Stimulated activated CD4-positive, alpha-beta T cell treated with anti-CD3 and anti-CD28 coated beads, Interleukin-1b, Interleukin-23, amount 100 ng/mL, for 24 hours (primary cell): ENCODE data around the gene SEC24A.
"Not testable (repeated sequence)": the region's sequence is repeated elsewhere in the genome, so short reads cannot be mapped to it uniquely, and the experiment has no call there.

Experiments
- DNase-seq, 4 experiments: peaks; one replicate each; pipeline ENCODE4 v3.0.0-alpha.2; 2020; ENCODE audit warnings: low read depth in 4 of 4, low spot score in 1 of 4

SEC24A gene

DNA sequence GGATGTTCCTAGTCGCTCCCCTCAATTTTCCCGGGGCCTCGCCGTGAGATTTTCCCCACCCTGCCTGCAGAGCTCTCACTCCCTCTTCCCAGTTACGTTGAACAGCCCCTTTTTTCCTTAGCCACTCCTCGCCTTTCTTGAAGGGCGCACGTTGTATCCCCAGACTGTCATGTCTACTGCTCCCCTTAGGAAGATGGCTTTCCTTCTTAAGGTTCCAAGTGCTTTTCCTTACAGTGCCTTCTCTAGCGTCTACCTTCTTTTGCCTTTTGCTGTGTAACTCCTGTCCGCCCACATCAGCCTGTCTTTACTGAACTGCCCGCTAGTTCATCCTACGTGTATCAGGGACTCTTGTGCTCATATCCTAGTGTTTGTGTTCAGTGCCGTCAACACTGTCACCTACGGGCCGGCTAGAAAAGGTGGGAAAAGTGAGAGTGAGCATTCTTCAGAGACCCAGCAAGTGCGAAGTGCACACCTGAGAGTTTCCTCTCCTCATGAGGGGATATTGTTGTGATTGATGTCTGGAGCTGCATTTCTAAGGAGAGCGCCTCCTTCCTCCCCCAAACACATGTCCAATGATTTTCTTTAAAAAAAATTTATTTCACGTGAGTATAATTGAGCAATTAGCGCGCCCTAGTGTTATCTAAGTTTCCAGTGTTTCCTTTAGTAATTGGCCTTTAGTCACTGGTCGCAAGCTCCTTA, 90.5 kb downstream of the SEC24A start:
- DNase-seq: peak in 1 of 4 experiments; percentile 14

- DNase-seq: no peak
These were observed 92.5 kb downstream of the SEC24A start for GRCh38 chr5:134741052-134741451.

GRCh38 chr5:134742134-134742533, 93.5 kb downstream of the SEC24A start:
- DNase-seq: no peak

DNA sequence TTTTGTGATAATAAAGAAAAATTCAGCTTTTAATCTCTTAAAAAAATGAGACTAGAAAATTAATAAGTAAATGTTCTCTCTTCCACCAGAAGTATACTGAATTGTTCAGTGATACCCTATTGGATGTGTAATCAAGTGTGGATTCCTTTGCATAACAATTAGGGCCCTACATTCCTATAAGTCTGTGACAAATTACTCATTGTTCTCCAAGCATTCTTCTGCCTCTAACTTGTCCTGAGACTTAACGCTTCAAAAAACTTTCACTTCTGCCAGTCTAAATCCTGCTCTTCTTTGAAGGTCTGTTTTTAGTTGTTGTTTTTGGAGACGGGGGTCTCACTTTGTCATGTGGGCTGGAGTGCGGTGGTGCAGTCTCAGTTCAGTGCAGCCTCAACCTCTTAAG, 100.8 kb downstream of the SEC24A start:
- DNase-seq: no peak

DNA sequence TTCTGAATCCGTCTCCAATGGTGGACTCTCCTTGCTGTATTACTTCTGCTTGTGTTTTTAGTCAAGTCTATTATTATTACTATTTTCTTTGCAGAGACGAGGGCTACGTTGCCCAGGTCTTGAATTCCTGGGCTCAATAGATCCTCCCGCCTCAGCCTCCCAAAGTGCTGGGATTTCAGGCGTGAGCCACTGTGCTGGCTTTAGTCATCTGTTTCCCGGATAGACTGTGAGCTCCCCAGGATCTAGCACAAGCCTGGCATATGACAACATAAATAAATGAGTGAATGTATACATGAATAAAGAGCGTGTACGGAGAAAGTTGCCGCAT, 109.6 kb downstream of the SEC24A start:
- no peak for DNase-seq

DNA sequence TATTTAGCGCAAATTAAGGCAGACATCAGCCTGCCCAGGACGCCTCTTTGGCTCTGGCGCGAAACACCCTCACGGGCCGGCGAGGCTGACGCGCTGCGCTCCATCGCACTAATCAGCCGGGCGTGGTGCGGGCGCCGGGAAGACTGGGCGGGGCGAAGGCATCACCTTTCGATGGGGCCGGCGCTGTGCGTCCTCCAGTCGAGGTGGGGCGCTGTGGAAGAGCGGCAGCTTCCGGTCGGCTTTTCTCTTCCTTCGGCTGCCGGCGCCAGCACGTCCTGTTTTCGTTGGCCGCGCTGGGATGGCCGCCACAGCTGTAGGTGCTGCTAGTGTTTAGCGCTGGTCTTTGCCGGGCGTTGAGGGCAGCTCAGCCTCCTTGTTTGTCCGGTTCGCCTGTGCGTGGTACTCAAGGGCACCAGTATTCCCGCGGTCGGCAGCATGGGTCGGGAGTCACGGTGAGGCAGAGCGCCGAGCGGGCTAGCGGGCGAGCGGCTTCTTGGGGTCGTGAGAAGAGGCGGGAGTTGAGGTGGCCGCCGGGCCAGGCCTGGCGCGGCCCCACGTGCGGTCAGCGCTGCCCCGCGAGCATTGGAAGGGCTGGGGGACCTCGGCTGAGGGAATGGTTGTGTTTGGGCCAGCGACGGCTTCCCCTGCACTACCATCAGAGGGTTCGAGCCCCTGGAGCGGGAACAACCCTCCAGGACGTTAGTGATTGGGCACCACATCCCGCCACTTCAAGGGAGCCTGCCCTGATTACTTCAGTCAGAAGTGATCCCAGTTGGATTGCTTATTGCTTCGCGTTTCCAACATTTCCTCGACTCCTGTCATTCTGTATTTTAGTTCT, 110.1 kb downstream of the SEC24A start, which contains the start of gene DDX46:
DDX46 (plus strand) TSS at position 276 of the 838 bp plus-strand sequence; CDS start at position 436, 160 bp downstream.
- DNase-seq: peak; percentile 86 to 93 (median 92)

GRCh38 chr5:134767528-134768291, 119.1 kb downstream of the SEC24A start:
- DNase-seq: not testable (repeated sequence)

DNA sequence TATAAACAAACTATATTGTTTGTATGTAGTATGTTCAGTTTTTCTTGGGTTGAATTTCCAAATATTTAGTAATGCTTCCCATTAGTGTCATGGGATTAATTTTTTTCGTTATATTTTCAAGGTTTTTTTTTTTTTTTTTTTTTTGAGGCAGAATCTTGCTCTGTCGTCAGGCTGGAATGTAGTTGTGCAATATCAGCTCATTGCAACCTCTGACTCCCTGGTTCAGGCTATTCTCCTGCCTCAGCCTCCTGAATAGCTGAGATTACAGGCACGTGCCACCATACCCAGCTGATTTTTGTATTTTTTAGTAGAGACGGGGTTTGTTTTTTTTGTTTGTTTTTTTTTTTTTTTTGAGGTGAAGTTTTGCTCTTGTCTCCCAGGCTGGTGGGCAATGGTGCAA, 120.6 kb downstream of the SEC24A start:
- no peak for DNase-seq

DNA sequence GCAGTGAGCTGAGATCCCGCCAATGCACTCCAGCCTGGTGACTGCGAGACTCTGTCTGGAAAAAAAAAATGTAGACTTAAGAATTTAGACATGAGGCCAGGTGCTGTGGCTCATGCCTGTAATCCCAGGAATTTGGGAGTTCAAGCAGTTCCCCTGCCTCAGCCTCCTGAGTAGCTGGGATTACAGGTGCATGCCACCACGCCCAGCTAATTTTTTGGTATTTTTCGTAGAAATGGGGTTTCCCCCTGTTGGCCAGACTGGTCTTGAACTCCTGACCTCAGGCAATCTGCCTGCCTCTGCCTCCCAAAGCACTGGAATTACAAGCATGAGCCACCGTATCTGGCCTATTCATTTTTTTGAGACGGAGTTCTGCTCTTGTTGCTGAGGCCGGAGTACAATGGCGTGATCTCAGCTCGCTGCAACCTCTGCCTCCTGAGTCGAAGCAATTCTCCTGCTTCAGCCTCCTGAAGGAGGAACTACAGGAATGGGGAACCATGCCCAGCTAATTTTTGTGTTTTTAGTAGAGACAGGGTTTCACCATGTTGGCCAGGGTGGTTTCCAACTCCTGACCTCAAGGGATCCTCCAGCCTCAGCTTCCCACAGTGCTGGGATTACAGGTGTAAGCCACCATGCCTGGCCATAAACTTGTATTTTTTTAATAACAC, 124.0 kb downstream of the SEC24A start:
- no peak for DNase-seq

GRCh38 chr5:134777366-134777765, 128.8 kb downstream of the SEC24A start:
- no peak for DNase-seq
